HG03378 (cell line): ENCODE data around the gene POC1A.

Experiments
- ATAC-seq: cut with Tn5 transposase; IDR thresholded peaks from one replicate; pipeline ENCODE4 v1.9.1; 2021; ENCODE audit warnings: mild to moderate bottlenecking, moderate library complexity; ENCODE audit not compliant: unreplicated experiment

Gene POC1A

DNA sequence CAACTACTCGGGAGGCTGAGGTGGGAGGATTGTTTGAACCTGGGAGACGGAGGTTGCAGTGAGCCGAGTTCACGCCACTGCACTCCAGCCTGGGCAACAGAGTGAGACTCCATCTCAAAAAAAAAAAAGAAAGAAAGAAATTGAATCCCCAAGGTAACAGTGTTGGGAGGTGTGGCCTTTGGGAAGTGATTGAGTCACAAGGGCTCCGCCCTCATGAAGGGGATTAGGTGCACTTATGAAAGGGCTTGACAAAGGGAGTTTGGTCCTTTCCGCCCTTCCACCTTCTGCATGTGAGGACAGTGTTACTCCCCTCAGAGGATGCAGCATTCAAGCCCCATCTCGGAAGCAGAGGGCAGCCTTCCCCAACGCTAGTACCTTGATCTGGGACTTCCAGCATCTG is 21.3 kb downstream of the POC1A start:
- ATAC-seq, result no peak

- ATAC-seq, result no peak
Observed at GRCh38 chr3:52132041-52132440, 22.2 kb downstream of the POC1A start.

- ATAC-seq, result no peak
Observed at GRCh38 chr3:52130966-52131622, 23.1 kb downstream of the POC1A start.

- ATAC-seq, result no peak
Observed at GRCh38 chr3:52128118-52128683, 26.0 kb downstream of the POC1A start.

- ATAC-seq, result no peak
Observed at GRCh38 chr3:52126500-52126899, 27.7 kb downstream of the POC1A start.

- no peak for ATAC-seq
Observed at GRCh38 chr3:52126036-52126435, 28.2 kb downstream of the POC1A start.

DNA sequence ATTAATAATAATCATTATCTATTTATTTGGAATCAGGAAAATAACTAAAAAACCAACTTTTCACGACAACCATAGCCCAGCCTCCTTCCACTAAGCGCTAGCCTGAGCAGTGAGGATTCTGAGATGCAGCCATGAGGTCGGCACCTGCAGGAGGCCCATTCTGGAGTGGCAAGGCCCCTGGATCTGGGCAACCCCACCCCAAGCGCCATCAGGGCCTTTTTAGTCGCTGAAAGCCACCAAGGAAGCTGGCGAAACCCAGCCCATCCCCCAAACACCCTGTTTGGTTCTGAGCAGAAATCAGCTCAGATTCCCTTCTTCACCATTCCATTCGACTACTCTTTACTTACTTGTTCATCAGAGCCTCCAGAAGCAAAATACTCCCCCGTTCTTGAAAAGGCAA is 29.5 kb downstream of the POC1A start:
- no peak for ATAC-seq

DNA sequence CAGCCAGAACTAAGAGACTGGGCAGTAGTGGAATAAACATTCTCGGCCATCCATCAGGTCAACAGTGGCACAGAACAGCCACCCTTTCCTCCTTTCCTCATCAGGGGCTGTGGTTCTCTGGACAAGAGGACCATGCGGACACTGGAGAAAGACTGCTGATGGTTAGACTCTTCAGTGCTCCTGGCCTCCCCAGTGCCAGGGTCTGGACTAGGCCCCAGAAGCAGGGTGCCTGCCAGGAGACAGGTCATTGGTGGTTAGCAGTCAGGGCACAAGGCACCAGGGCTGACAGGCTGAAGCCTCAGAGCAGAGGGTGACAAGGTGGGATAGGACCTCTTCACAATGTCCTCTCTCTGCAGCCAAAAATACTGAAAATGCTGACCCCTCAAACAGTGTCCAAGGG is 30.1 kb downstream of the POC1A start:
- ATAC-seq, result no peak

GRCh38 chr3:52123106-52123725 is 31.0 kb downstream of the POC1A start:
- no peak for ATAC-seq

- no peak for ATAC-seq
Observed at GRCh38 chr3:52122491-52122890, 31.7 kb downstream of the POC1A start.

GRCh38 chr3:52121813-52122212 is 32.4 kb downstream of the POC1A start:
- ATAC-seq, result no peak

DNA sequence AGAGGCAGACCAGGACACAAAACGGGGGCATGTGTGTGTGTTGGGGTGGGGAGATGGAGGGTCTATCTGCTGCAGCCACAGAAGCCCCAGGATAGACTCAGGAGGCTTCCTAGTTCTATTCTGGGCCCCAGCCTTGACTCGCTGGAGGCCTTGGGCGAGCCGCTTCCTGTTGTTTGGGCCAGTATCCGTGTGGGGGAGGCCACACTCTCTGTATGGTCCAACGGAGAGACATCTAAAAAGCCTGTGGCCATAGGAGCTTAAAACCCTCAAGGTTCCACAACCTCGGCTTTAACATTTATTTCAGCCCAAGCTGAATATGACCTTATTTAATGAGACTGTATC is 32.8 kb downstream of the POC1A start:
- ATAC-seq, result no peak

- ATAC-seq, result no peak
Observed at GRCh38 chr3:52120556-52121463, 33.4 kb downstream of the POC1A start.

GRCh38 chr3:52119826-52120225 is 34.4 kb downstream of the POC1A start:
- no peak for ATAC-seq

DNA sequence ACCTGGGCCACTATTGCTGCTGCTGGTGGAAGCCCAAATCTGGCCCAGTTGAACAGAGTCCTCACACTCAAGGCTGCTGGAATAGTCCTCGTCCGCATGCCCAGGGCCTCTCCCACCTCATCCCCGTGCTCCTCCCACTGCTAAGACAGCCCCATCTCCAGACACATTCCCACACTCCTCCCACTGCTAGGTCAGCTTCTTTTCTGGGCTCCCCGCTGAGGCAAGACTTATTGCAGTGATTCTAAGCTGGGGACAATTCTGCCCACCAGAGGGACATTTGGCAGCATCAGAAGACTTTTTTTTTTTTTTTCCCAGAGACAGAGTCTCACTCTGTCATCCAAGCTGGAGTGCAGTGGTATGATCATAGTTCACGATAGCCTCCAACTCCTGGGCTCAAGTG is 35.1 kb downstream of the POC1A start:
- no peak for ATAC-seq

DNA sequence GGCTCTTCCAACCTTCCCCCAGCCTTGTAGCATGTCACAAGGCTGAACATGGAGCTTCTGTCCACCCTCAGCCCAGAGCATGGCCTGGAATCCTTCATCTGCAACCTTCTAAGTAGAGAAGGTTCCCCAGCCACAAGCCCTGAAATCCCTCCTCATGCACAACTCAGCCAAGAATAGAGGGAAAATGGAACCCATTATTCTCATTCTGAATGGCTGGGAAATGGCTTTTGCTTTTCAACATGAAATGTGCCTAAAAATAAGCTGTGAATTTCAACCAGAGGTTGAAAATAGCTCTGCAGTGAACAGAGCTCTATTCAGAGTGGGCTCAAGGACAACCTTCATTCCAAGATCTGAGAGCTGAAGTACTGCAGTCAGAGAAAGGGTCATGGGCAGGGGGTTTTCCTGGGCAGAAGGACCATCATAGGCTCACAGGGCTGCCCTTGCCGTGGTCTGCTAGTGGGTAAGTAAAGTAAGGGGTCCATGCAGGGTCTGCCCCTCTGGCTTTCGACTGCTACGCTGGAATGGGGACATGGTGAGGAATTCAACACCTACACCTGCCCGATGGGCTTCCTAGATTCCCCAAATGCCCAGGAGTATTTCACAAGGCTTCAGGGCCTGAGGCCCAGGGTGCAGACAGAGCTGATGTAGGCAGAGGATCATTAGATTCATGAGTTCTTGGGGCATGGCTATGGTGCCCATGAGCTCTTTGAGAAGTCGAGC is 35.9 kb downstream of the POC1A start:
- no peak for ATAC-seq

DNA sequence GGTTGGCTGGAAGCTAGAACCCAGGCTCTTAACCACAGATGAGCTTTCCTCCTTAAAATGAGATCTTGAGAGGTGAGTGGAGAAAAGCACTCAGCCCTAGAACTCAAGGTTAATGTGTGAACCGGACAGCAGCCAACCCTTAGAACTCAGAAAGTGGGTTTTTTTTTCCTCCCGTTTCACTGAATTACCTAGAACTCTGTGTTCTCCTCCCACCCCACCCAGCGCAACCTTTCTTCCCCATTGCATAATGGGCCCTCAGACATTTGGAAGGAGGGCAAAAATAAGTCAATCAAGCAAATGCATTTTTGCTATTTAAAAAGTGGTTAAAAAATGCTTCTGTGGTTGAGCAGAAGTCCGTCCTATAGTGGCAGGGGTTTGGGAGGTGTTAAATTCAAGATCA is 36.7 kb downstream of the POC1A start:
- no peak for ATAC-seq

GRCh38 chr3:52112056-52112455 is 42.2 kb downstream of the POC1A start:
- no peak for ATAC-seq

- no peak for ATAC-seq
Observed at GRCh38 chr3:52110502-52110901, 43.7 kb downstream of the POC1A start.

- no peak for ATAC-seq
Observed at GRCh38 chr3:52109611-52110301, 44.5 kb downstream of the POC1A start.
